Kidney glomerular epithelial cell (primary cell): ENCODE data around the gene HAGHL.

ENCODE experiments used
- DNase-seq: peaks from one replicate; lab custom pipeline; 2025; lab: John Stamatoyannopoulos, UW

Gene HAGHL

DNA sequence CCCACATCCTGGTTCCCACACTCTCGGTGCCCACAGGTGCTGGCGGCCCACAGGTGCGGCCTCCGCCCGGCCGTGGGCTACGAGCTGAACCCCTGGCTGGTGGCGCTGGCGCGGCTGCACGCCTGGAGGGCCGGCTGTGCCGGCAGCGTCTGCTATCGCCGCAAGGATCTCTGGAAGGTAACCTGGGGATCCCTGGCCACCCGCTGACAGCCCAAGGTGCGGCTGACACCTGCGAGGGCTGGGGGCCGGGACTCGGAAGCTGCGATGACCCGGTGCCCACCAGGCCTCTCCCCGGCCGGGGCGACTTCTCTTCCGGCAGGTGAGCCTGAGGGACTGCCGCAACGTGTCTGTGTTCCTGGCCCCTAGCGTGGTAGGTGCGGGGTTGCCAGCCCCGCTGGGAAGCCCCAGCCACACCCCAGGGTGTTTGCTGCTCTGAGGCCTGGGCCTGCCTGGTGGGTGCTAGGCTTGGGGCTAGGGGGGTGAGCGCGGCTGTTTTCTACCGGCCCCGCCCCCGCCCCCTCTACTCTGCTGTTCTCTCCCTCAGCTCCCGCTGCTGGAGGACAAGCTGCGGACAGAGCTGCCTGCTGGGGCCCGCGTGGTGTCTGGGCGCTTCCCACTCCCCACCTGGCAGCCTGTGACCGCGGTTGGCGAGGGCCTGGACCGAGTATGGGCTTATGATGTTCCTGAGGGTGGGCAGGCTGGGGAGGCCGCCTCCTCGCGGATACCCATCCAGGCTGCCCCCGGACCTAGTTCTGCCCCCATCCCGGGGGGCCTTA, 5.0 kb upstream of the HAGHL start:
- no peak for DNase-seq

GRCh38 chr16:722835-723633, 3.9 kb upstream of the HAGHL start:
- DNase-seq, result no peak

DNA sequence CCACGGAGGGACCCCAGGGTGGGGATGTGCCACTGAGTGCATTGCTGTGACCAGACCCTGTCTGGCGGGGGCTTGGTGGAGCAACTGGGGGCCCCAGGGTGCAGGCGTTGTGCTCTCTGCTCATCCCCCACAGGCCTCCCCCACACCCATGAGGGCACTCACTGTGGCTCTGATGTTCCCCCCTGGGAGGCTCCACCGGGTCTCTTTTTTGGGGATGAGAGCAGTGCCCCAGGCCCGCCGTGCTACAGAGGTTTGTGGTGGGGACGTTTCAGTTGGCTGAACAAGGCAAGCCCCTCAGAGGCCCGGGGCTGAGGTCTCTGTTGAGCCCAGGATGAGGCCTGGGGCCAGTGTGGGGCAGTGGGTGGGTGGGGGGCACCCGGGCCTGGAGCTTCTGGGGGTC, 3.2 kb upstream of the HAGHL start:
- DNase-seq, result no peak

DNA sequence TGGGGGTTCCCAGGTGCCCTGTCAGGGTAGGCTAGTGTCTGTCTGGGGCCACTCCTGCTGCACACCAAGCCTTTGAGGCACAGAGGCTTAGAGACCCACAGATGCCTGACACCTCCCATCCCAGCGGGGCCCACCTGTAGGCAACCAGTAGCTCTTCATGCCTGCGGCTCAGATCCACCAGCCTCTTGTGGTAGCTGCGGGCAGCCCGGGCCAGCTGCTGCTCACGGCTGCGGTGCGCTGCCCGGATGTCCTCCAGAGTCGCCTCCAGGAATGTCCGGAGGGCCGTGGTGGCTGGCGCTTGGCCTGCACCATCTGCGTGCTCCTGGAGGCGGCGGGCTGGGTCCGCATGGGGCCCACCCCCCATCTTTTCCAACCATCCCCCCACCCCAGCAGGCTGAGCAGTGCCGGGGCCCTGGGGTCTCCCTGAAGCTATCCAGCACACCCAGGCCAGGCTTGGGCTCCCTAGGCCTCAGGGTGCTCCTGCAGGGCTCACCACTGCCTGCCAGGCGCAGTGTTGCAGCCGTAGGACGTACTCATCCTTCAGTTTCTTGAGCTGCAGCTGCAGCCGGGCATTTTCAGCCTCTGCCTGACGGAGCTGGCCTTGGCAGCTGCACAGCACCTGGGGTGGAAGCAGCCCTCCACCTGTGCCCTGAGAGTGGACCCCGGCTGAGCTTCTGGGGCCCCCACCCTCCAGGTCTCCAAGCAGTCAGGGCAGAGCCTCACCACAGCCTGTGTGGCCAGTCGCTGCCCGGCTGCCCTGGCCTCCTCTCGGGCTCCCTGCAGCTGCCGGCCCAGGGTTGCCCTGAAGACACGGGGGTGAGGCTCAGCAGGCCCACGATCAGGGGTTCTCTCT, 2.5 kb upstream of the HAGHL start:
- DNase-seq, result no peak

GRCh38 chr16:725041-725376, 1.9 kb upstream of the HAGHL start:
- no peak for DNase-seq

DNA sequence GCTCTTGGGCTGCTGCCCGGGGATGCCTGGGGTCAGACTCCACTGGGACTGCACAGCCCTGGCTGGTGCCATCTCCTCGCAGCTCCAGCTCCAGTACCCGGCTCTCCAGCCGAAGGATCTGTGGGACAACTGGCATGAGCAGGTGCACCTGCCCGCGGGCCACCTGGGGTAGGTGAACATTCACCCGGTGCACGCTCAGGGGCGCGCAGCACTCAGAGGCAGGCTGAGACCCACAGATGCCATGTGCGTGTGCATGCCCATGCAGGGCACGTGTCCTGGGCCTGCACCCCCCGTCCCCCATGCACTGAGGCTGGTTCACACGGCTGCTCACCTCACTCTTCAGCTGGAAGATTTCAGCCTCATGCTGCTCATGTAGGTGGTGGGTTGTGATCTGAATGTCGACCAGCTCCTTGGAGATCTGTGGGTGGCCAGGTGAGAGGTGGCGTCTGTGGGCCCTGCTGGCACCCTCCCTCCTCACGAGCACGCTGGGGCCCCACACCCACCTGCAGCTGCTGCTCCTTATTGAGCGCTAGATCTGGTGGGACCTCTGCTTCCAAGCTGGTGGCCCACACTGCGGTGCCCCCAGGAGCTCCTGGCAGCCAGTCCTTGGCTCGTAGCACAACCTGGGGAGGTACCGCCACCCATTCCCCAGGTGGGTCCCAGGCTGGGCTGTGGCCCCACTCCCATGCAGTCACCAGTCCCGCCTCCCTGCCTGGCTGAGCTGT, 1.3 kb upstream of the HAGHL start:
- no peak for DNase-seq

DNA sequence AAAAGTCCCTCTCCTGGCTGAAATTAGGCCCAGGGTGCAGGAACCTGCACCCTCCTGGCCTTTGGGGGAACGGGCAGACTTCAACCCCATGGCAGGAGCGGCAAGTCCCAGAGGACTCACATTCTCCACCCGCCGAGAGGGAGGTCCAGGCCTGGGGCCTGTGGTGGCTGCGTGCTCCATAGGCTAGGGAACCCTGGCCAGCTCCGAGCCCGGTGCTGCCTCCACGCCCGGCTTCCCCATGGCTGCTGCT, 793 bp upstream of the HAGHL start:
- no peak for DNase-seq

- DNase-seq, result no peak
Observed at GRCh38 chr16:727291-727977, 528 bp downstream of the HAGHL start.

DNA sequence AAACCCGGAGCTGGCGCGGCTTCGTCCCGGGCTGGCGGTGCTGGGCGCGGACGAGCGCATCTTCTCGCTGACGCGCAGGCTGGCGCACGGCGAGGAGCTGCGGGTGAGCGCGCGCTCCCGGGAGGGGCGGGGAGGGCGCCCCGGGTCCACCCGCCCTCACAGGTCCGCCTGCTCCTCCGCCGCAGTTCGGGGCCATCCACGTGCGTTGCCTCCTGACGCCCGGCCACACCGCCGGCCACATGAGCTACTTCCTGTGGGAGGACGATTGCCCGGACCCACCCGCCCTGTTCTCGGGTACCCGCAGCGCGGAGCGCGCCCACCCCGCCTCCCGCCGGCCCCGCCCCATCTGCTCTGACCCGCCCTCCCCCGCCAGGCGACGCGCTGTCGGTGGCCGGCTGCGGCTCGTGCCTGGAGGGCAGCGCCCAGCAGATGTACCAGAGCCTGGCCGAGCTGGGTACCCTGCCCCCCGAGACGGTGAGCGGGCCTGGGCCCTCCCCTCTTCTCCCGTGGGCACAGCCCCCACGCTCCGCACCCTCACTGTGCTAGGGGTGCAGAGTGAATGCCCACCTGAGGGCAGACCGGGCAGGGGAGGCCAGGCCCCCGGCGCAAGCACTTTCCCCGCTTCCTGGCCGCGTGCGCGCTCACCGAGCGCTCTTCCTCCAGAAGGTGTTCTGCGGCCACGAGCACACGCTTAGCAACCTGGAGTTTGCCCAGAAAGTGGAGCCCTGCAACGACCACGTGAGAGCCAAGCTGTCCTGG, 1.4 kb downstream of the HAGHL start:
- peak; percentile 29 for DNase-seq

DNA sequence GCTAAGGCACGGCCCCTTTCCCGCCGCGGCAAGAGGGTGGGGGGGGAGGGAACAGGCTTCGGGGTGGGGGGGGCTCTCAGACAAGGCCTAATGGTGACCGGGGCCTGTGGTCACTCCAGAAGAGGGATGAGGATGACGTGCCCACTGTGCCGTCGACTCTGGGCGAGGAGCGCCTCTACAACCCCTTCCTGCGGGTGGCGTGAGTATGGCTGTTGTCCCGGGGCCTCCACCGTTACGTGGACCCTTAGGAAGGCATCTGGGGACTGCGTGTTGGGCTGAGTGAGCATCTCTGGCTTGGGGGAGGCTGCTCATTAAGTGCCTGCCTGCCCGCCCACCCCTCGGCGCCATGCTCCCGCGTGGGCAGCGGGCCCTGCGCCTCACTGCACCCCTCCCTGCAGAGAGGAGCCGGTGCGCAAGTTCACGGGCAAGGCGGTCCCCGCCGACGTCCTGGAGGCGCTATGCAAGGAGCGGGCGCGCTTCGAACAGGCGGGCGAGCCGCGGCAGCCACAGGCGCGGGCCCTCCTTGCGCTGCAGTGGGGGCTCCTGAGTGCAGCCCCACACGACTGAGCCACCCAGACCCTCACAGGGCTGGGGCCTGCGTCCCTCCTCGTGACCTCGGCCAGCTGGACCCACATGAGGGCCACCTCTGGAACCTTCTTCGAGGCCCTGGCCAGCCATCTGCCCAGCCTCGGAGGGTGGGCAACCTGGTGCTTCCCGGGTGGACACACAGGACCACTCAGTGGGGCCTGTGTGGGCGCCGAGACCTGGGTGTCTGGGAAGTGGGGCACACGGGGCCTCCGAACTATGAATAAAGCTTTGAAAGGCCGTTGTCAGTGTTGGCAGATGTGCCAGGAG, 2.2 kb downstream of the HAGHL start:
- DNase-seq, result no peak

- no peak for DNase-seq
Observed at GRCh38 chr16:729768-730665, 3.1 kb downstream of the HAGHL start.

GRCh38 chr16:730666-731509, 4.0 kb downstream of the HAGHL start:
- DNase-seq, result no peak

- DNase-seq, result no peak
Observed at GRCh38 chr16:732332-732731, 5.4 kb downstream of the HAGHL start.

DNA sequence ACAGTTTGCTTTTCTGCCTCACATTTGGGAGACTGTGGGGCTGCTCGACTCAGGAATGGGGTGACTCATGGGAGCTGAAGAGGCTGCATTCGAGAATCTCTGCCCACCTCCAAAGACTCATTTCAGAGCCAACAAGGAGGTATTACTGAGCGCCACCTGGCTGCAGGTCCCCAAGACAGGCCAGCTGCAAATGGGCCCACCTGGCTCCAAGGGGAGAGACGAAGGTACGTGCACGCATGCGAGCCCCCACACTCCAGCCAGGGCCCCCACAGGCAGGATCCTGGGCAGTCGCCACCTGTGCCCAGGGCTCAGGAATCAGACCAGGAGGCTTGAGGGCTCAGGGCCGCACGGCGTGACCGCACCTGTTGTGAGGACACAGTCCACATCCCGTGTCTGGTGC, 6.0 kb downstream of the HAGHL start:
- DNase-seq, result no peak

DNA sequence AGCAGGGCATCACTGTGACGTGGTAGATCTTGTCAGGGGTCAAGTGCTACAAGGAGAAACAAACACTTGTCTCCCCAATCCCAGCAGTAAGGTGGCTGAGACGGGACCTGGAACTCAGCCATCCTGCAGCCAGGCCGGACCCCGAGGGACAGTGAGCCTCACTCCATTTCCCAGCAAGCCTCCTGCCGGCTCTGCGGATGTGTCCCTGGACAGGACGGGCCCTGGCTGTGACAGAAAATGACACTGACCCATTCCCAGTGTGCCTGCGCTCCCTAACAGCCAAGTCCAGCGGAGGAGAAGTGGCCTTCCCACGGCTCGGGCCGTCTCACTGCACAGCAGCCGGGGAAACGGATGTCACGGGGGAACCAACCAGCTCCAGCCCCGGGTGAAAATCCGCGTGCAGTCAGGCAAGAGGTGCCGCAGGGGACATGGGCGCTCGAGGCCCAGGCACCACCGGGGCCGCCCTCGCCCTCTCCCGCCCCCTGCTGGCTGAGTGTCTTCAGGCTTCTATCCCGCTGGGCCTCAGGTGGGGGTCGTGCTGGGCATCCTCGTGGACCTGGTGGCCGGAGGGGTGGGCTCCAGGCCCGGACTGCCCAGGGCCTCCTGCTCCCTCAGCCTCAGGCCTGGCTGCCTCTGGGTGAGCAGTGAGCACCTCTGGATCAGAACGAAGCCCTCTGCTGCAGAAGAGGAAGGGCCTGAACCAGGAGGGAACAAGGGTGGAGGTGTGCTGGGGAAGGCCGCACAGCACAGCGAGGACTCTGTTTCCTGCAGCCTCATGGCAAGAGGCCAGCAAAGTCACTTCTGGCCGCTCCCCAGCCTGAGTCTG, 6.7 kb downstream of the HAGHL start:
- DNase-seq, result no peak

DNA sequence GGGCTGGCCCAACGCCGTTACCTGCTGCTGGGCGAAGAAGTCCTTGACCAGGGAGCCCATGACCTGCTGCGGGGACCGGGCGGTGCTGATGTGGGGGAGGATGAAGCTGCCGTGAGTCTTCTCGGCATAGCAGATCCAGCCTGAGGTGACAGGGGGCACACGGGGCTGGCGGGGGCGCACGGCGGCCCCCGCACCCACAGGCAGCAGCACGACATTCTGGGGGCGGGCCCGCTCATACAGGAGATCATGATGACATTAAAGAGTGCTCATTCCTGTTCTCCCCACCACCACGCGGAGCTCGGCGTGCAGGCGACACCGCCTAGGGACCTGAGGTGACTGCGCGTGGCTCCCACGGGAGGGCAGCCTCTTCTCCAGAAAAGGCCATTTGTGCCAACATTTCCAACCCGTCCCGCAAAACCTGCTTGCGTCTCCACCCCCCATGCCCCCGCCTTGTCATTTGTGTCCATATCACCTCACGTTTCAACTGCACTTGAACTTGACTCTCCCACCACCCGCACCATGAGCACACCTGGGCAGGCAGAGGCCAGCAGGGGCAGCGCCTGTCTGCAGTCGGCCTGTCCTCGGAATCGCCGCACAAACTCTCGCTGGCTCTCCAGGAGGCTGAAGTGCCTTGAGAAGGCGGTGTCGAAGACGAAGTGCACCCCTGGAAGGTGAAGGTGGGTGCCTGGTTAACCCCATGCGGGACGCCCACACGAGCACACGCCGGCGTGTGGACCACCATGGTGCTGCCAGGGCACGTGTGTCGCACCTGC, 7.5 kb downstream of the HAGHL start:
- DNase-seq, result no peak
